Loucy (cell line): ENCODE results near the gene MYF6.

Experiments used
- H2AFZ ChIP-seq: fragments of 200-600 bp; sonication (generic); 2 replicates; pipeline ENCODE4 v1.6.0; 2016; ENCODE audit warnings: antibody characterized with exemption, mild to moderate bottlenecking, low read length, moderate library complexity
- H3F3A ChIP-seq: fragments of 200-600 bp; 2 replicates; pipeline ENCODE4 v1.6.0; 2016; ENCODE audit warnings: antibody characterized with exemption, low read depth, mild to moderate bottlenecking
- H3K27me3 ChIP-seq: fragments of 200-600 bp; sonication (generic); 2 replicates; pipeline ENCODE4 v1.6.1; 2014; ENCODE audit warnings: low read length, mild to moderate bottlenecking; ENCODE audit not compliant: insufficient read depth, poor library complexity, severe bottlenecking
- H3K36me3 ChIP-seq: fragments of 200-600 bp; sonication (generic); 2 replicates; pipeline ENCODE4 v1.6.1; 2016; ENCODE audit warnings: low read length; ENCODE audit not compliant: insufficient read depth
- H3K4me1 ChIP-seq: fragments of 200-600 bp; sonication (generic); 2 replicates; pipeline ENCODE4 v1.5.1; 2014; ENCODE audit warnings: low read length, mild to moderate bottlenecking; ENCODE audit not compliant: insufficient read depth, poor library complexity, severe bottlenecking
- H3K4me2 ChIP-seq: fragments of 200-600 bp; sonication (generic); 2 replicates; pipeline ENCODE4 v1.6.0; 2014; ENCODE audit warnings: antibody characterized with exemption, low read length, low read depth, mild to moderate bottlenecking; ENCODE audit not compliant: poor library complexity, severe bottlenecking
- H3K4me3 ChIP-seq: fragments of 200-600 bp; sonication (generic); 2 replicates; pipeline ENCODE4 v1.5.1; 2014; ENCODE audit warnings: low read length, mild to moderate bottlenecking, mixed read lengths; ENCODE audit not compliant: poor library complexity, severe bottlenecking
- H3K79me2 ChIP-seq: fragments of 200-600 bp; sonication (generic); 2 replicates; pipeline ENCODE4 v1.6.1; 2014; ENCODE audit warnings: low read length; ENCODE audit not compliant: insufficient read depth
- H3K9ac ChIP-seq: fragments of 200-600 bp; sonication (generic); 2 replicates; pipeline ENCODE4 v1.6.0; 2014; ENCODE audit warnings: mild to moderate bottlenecking, low read depth, low read length, moderate library complexity; ENCODE audit not compliant: poor library complexity, severe bottlenecking
- H3K9me2 ChIP-seq: fragments of 200-600 bp; sonication (generic); replicated peaks from 2 replicates; pipeline ENCODE4 v1.6.1; 2016; ENCODE audit warnings: low read depth, low read length, mixed read lengths
- H3K9me3 ChIP-seq: fragments of 200-600 bp; sonication (generic); 2 replicates; pipeline ENCODE4 v1.6.1; 2014; ENCODE audit warnings: mild to moderate bottlenecking, antibody characterized with exemption, low read length, low read depth; ENCODE audit not compliant: insufficient read depth
- H4K20me1 ChIP-seq: fragments of 200-600 bp; sonication (generic); 2 replicates; pipeline ENCODE4 v1.6.0; 2014; ENCODE audit warnings: antibody characterized with exemption, low read length, mild to moderate bottlenecking; ENCODE audit not compliant: insufficient read depth, poor library complexity, severe bottlenecking
- CTCF ChIP-seq: fragments of 200-600 bp; sonication (generic); conservative IDR thresholded peaks from 2 replicates; pipeline ENCODE4 v1.5.1; 2014; ENCODE audit warnings: mild to moderate bottlenecking, antibody characterized with exemption, low read length
- EZH2phosphoT487 ChIP-seq: fragments of 200-600 bp; IDR thresholded peaks from 2 replicates; pipeline ENCODE4 v1.6.1; 2018; ENCODE audit warnings: antibody characterized with exemption, mild to moderate bottlenecking, moderate library complexity, borderline replicate concordance

Gene MYF6

GRCh38 chr12:80720516-80720915 lies 13.1 kb downstream of the MYF6 start:
- Histone ChIP-seq H3K9me2 (no peaks in the 10 kb centered on the region), H4K20me1 (no peaks in the 10 kb centered on the region), H3K4me1 (no peaks in the 10 kb centered on the region), H3K4me3 (no peak overlapping the region), H3K27me3 (no peaks in the 10 kb centered on the region), H3K9ac (no peak overlapping the region), H3K79me2 (no peaks in the 10 kb centered on the region), H3F3A (no peaks in the 10 kb centered on the region), H3K9me3 (no peaks in the 10 kb centered on the region), H3K4me2 (no peak overlapping the region), H2AFZ (no peak overlapping the region), H3K36me3 (no peaks in the 10 kb centered on the region)
- TF ChIP-seq EZH2phosphoT487: no peak
- TF ChIP-seq CTCF: no peak

DNA sequence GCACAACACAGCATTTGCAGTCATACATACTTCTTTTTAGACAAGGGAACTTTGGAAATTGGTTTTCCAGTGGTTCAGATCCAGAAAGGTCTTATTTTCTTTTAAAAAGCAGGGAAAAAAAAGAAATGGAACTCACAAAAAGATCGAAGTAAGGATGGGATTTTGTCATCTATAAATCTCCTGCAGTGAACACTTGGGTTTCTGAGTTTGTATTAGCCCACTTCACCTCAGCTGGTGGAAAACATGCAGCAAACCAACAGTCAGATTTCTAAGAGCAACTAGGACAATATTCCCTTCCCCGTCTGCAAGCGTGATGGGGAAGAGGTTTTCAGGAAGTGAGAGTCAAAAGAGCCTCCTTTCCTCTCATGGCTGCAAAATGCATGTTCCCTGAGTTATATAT lies 13.9 kb downstream of the MYF6 start:
- Histone ChIP-seq H3K9me3 (no peaks in the 10 kb centered on the region), H4K20me1 (no peaks in the 10 kb centered on the region), H3K27me3 (no peaks in the 10 kb centered on the region), H3K4me2 (no peak overlapping the region), H3F3A (no peaks in the 10 kb centered on the region), H3K36me3 (no peaks in the 10 kb centered on the region), H3K79me2 (no peaks in the 10 kb centered on the region), H3K9ac (no peak overlapping the region), H3K9me2 (no peaks in the 10 kb centered on the region), H3K4me1 (no peaks in the 10 kb centered on the region), H2AFZ (no peak overlapping the region), H3K4me3 (no peak overlapping the region)
- TF ChIP-seq EZH2phosphoT487 (no peak), CTCF (no peak)

GRCh38 chr12:80745851-80746505 lies 38.5 kb downstream of the MYF6 start:
- Histone ChIP-seq H3K79me2 (no peaks in the 10 kb centered on the region), H3K9me2 (no peaks in the 10 kb centered on the region), H3K36me3 (no peaks in the 10 kb centered on the region), H3K4me3 (no peak overlapping the region), H3K4me1 (no peaks in the 10 kb centered on the region), H3F3A (no peaks in the 10 kb centered on the region), H3K4me2 (no peak overlapping the region), H4K20me1 (no peaks in the 10 kb centered on the region), H3K27me3 (no peaks in the 10 kb centered on the region), H3K9ac (no peak overlapping the region), H3K9me3 (no peaks in the 10 kb centered on the region), H2AFZ (no peak overlapping the region)
- TF ChIP-seq EZH2phosphoT487 (no peak), CTCF (no peak)
